ENCODE measurements around the gene ELAVL1. TPM values are rescaled to one million over a fixed set of nuclear protein-coding genes. Genes with fewer than 3 reads are reported as not detected.

ELAVL1 gene
- total RNA-seq, 5 donors from 2014 or later (not counting 1 experiment from before 2014, with no cell fraction given), result 33.6 to 62.1 (median 57.1) TPM

Other genes starting within 250 kb of the ELAVL1 start
- under 1 TPM in 2 of 5 donors, not detected in 3; 0.20 to 0.30 TPM for gene CLEC4M, start 242.4 kb downstream of the ELAVL1 start, total RNA-seq
- gene EVI5L, start 175.4 kb downstream of the ELAVL1 start, total RNA-seq, result 10 to 100 TPM in 4 of 5 donors, 1 to 10 TPM in 1; 9.6 to 15.1 (median 13.7) TPM
- gene PRR36, start 131.3 kb downstream of the ELAVL1 start, total RNA-seq, result under 1 TPM; 0.28 to 0.85 (median 0.36) TPM
- under 1 TPM in 1 of 5 donors, not detected in 4; 0.06 TPM for gene LRRC8E, start 117.1 kb downstream of the ELAVL1 start, total RNA-seq
- gene MAP2K7, start 101.8 kb downstream of the ELAVL1 start, total RNA-seq, result 10 to 100 TPM; 68.1 to 93.1 (median 73.5) TPM
- 1 to 10 TPM in 3 of 5 donors, under 1 TPM in 2; 0.76 to 4.5 (median 1.3) TPM for gene TGFBR3L, start 90.8 kb downstream of the ELAVL1 start, total RNA-seq
- 10 to 100 TPM in 4 of 5 donors, 1 to 10 TPM in 1; 9.0 to 22.9 (median 18.6) TPM for gene SNAPC2, start 85.3 kb downstream of the ELAVL1 start, total RNA-seq
- under 1 TPM in 4 of 5 donors, not detected in 1; 0.19 to 0.47 (median 0.30) TPM for gene CTXN1, start 79.5 kb downstream of the ELAVL1 start, total RNA-seq
- 10 to 100 TPM; 72.7 to 99.4 (median 90.3) TPM for gene TIMM44, start 62.0 kb downstream of the ELAVL1 start, total RNA-seq
- 1 to 10 TPM in 1 of 5 donors, not detected in 4; 1.4 TPM for gene CCL25, start 47.1 kb upstream of the ELAVL1 start, total RNA-seq
- under 1 TPM in 2 of 5 donors, not detected in 3; 0.03 TPM for gene FBN3, start 144.0 kb upstream of the ELAVL1 start, total RNA-seq
- 10 to 100 TPM; 23.1 to 46.9 (median 29.0) TPM for gene CERS4, start 203.7 kb upstream of the ELAVL1 start, total RNA-seq